GM18520 (cell line): Measurements from ENCODE around the gene HSD3B7.
"Not testable (repeated sequence)": the region's sequence is repeated elsewhere in the genome, so short reads cannot be mapped to it uniquely, and the experiment has no call there.

ENCODE experiments used
- ATAC-seq: cut with Tn5 transposase; IDR thresholded peaks from one replicate; pipeline ENCODE4 v1.9.1; 2021; ENCODE audit not compliant: unreplicated experiment

Gene HSD3B7

DNA sequence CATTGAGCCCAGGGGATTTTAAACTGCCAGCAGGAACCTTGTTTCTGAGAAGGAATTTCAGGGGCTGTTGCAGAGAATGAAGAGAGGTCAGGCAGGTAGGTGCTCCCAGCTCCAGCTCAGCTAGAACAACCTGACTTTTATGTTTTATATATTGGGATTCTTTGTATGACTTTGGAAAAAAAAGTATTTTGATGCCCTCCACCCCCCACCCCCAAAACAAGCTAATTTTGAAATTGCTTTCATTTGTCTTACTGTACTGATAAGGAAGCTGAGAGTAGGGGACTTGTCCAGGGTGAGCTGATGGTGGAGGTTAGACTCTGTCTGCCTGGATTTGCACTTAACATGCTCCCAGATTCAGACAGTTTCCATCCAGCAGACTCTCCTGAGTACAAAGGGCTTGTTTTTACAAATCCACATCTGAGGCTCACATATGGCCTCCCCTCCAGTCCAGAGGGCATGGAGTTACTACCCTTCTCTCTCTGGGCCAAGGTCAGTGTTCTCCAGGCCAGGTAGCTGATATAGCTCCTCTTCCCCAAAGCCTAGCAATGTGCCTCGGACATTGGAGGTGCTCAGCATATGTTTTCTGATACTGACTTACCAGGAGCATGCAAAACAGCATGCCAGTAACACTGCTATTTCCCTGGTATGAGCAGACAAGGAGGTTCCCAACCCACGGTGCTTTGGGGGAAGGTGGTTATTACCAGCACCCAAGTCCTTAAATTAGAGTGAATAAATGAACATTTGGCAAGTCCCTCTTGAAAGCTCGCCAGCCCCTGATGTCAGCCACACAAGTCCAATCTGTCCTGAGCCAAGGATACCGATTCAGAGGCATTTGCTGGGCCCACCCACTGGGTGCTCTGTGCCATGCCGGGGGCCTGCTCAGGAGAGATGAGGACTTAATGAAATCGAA lies 14.1 kb downstream of the HSD3B7 start:
- ATAC-seq, result no peak

GRCh38 chr16:31000671-31001382 lies 15.8 kb downstream of the HSD3B7 start:
- ATAC-seq, result no peak

DNA sequence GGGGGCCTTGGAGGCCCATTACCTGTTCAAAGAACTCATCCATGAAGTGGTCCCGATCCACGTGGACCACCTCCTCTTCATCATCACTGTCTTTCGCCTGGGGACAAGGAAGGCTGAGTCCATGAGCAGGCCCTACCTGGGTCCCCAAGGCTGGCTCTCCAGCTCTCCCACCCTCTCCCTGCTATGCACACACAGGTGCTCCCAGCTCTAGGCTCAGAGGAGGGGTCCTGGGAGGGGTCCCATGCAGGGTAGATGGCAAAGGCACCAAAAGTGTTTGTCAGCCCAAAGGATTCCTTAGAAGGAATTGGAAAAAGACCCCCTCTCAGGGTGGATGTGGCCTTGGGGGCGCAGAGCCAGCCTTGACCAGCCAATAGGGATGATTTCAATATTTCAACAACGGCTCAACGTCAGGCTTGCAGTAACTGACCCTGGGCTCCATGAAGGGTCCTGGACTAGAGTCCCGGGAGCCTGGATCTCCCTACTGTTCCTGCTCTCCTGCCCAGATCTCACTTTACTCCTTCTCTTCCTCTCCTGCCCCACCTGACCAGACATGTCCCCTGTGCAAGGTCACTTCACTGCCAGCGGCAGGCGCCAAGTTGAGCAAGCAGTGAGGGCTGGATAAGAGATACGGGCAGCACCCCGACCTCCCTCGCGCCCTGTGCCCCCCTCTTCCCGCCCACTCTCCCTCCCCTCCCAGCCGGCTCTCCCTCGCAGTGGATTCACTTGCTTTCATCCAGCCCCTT lies 16.7 kb downstream of the HSD3B7 start:
- no peak for ATAC-seq

- ATAC-seq, result no peak
Measured at GRCh38 chr16:31002250-31002700, 17.3 kb downstream of the HSD3B7 start.

GRCh38 chr16:31002862-31003341 lies 17.9 kb downstream of the HSD3B7 start:
- ATAC-seq, result no peak

GRCh38 chr16:31003744-31004143 lies 18.7 kb downstream of the HSD3B7 start:
- ATAC-seq, result no peak

GRCh38 chr16:31004658-31005057 lies 19.7 kb downstream of the HSD3B7 start:
- no peak for ATAC-seq

GRCh38 chr16:31005350-31006085 lies 20.5 kb downstream of the HSD3B7 start:
- no peak for ATAC-seq

GRCh38 chr16:31006086-31006385 lies 21.0 kb downstream of the HSD3B7 start:
- no peak for ATAC-seq

- ATAC-seq, result no peak
Measured at GRCh38 chr16:31006589-31006988, 21.6 kb downstream of the HSD3B7 start.

DNA sequence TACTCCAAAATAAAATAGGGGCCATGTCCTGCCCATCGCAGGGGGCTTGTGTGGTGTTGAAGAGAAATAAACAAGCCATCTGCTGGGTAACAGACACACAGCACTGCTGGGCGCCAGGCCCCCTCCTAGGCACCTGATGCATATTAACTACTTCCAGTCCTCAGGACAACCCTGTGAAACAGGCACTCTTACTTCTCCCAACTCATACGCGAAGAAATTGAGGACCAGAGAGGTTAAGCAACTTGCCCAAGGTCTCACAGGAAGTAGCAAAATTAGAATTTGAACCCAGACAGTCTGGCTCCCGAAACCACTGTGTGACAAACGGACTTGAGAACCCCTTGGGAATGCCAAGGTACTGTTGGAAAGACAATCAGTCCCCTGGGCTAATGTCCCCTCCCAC lies 22.7 kb downstream of the HSD3B7 start:
- ATAC-seq, result no peak

- ATAC-seq, result no peak
Measured at GRCh38 chr16:31008149-31008548, 23.1 kb downstream of the HSD3B7 start.

DNA sequence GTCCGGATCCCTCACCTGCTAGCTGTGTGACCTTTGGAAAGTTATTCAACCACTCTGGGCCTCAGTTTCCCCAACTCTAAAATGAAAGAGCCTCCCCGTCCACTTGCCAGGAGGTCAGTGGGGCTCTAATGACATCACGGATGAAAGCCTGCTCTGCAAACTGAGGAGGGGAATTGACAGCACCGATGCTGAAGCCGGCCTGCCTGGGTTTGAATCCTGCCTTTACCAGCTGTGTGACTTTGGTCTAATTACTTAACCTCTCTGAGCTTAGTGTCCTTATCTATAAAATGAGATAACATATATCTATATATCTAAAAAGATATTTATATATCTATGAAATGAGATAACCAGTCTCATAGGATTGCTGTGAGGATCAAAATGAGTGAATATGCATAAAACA lies 23.5 kb downstream of the HSD3B7 start:
- ATAC-seq, result no peak

GRCh38 chr16:31009120-31009519 lies 24.1 kb downstream of the HSD3B7 start:
- ATAC-seq, result no peak

DNA sequence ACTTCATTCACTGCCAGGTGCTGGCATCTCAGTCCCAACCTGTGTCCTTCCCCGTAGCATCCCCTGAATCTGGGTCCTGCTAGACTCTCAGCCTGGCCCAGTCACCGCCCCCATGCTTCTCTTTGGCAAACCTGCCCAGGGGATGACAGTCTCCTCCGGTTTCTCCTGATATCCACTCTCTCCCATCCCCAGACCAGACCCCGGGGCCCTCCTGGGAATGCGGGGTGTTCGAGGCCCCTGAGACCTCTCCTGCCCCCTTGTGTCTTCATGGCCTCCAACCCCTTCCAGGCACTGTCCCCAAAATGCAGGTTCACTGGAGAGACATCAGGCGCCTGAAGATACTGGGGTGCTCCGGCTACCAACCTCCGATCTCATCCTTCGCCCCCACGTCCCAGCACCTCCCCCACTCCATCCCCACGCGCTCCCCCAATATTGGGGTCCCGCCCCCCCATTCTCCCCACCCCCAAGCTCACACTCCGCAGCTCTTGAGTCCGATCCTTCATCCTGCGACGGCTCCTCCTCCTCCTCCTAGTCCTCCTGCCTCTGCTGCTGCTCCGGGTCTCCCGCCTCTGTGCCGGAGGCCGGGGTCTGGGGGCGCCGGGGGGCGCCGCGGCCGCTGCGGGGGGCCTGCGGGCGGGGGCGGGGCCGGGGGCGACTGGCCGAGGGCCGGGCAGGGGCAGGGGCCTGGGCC lies 25.0 kb downstream of the HSD3B7 start:
- ATAC-seq, result no peak

- no peak for ATAC-seq
Measured at GRCh38 chr16:31010585-31011325, 25.7 kb downstream of the HSD3B7 start, which contains the start of gene STX1B. Gene STX1B (minus strand): TSS chr16:31010638. CDS start chr16:31010396, 242 bp downstream.

DNA sequence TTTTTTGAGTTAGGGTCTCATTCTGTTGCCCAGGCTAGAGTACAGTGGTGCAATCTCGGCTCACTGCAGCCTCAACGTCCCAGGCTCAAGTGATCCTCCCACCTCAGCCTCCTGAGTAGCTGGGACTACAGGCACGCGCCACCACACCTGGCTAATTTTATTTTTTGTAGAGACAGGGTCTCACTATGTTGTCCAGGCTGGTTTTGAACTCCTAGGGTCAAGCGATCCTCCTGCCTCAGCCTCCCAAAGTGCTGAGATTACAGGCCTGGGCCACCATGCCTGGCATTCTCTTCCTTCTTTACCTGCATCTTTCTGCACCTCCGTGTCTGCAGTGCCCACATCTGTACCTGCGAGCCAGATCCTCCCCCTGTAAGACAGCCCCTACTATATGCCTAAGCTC lies 26.8 kb downstream of the HSD3B7 start:
- not testable (repeated sequence) for ATAC-seq

- not testable (repeated sequence) for ATAC-seq
Measured at GRCh38 chr16:31013292-31013691, 28.3 kb downstream of the HSD3B7 start.

DNA sequence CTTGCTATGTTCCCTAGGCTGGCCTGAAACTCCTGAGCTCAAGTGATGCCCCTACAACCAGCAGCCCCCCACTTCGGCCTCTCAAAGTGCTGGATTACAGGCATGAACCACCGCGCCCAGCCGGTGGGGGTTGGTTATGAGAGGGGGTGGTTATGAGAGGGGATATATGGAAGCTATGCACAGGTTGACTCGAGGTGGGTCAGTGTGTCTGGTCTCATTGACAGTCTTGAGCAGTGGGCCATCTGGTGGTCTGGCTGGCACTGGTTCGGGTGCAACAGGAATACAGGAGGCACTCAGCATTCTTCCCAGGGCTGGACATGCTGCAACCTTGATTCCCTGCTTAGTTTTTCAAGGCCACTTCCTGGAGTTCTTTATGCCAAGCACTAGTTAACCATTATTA lies 31.0 kb downstream of the HSD3B7 start:
- no peak for ATAC-seq
